Spleen (tissue), 11 donors: ENCODE results near the gene OR2T1. TPM values are rescaled to one million over a fixed set of nuclear protein-coding genes. Genes with fewer than 3 reads are reported as not detected.
"Not testable (repeated sequence)": the region's sequence is repeated elsewhere in the genome, so short reads cannot be mapped to it uniquely, and the experiment has no call there.

Experiments
- DNase-seq: peaks from one replicate; pipeline ENCODE4 v3.0.0-alpha.2; 2020
- H3K27ac ChIP-seq, 8 donors: fragments of 200-600 bp; sonication (generic) in 7 of 8; 1 replicate in 4 of 8; 2 replicates in 4 of 8; pipeline versions ENCODE4 v1.5.0 to v1.8.0; 2016 to 2021; ENCODE audit warnings: inconsistent platforms in 4 of 8, mild to moderate bottlenecking in 4 of 8, moderate library complexity in 1 of 8
- H3K27me3 ChIP-seq, 7 donors: fragments of 200-600 bp; sonication (generic) in 6 of 7; replicated peaks in 1 of 7; 1 replicate in 4 of 7; 2 replicates in 3 of 7; pipeline versions ENCODE4 v1.5.0 to v1.8.0; 2016 to 2021; ENCODE audit warnings: inconsistent platforms in 3 of 7, mild to moderate bottlenecking in 1 of 7
- H3K36me3 ChIP-seq, 6 donors: fragments of 200-600 bp; sonication (generic) in 5 of 6; 1 replicate in 4 of 6; 2 replicates in 2 of 6; pipeline versions ENCODE4 v1.5.0 to v1.8.0; 2016 to 2021; ENCODE audit warnings: inconsistent platforms in 2 of 6
- H3K4me1 ChIP-seq, 6 donors: fragments of 200-600 bp; sonication (generic) in 5 of 6; 1 replicate in 3 of 6; 2 replicates in 3 of 6; pipeline versions ENCODE4 v1.5.0 to v1.8.0; 2016 to 2021; ENCODE audit warnings: inconsistent platforms in 3 of 6
- H3K4me3 ChIP-seq, 8 donors: fragments of 200-600 bp; sonication (generic) in 7 of 8; 1 replicate in 4 of 8; 2 replicates in 4 of 8; pipeline versions ENCODE4 v1.5.0 to v1.8.0; 2016 to 2021; ENCODE audit warnings: inconsistent platforms in 4 of 8, mild to moderate bottlenecking in 4 of 8, moderate library complexity in 2 of 8
- H3K9me3 ChIP-seq, 8 donors: fragments of 200-600 bp; sonication (generic) in 7 of 8; 1 replicate in 4 of 8; 2 replicates in 4 of 8; pipeline versions ENCODE4 v1.5.0 to v1.8.0; 2016 to 2021; ENCODE audit warnings: inconsistent platforms in 4 of 8
- WGBS, 5 donors: extraction: QIAGEN DNeasy Blood & Tissue Kit in 3 of 5; methylation state at CpG; one replicate each; pipeline versions ENCODE4 v1.1.5 to v1.1.7; 2013 to 2018; 5-methylcytosine and 5-hydroxymethylcytosine counted together
- intact Hi-C: fragments of 100-400 bp; cut with DNase I; formaldehyde crosslinking; loops from one replicate; pipeline ENCODE4 v1.15.0; 2023; ENCODE audit warnings: low total_unique reads
- polyA plus RNA-seq, 3 donors: library from polyadenylated mRNA; stranded (reverse); fragments of 200-250 nt; gene quantifications; one replicate each; pipeline ENCODE4 v1.2.1, GENCODE V29; 2013
- total RNA-seq, 7 donors: library from RNA; depleted of rRNA in 3 of 7; stranded (reverse); fragments of >200 nt in 3 of 7; fragmentation: NEBNext Ultra II Directional in 4 of 7; extraction: Animal tissue kit (Norgen Biotek cat#: 25700) in 4 of 7; gene quantifications; one replicate each; pipeline versions ENCODE4 v1.1.0 to v1.2.1, GENCODE V29; 2016 to 2021
- donor health status: healthy with polysubstance abuse.
- donor health status: DM: no; HTN: no; CAD: no; lungs with moderate emphysema.
- donor health status: DM: no; HTN: no; CAD: no.
- donor health status: Bipolar disorder and iron deficiency.
- donor health status: healthy.
- donor health status: DM: no; HTN: no; CAD: no.
- donor health status: DM: yes; HTN: yes; CAD: no.

The OR2T1 gene
- total and polyA plus RNA-seq, 10 donors, result not detected

GRCh38 chr1:248453619-248454018 is 50.8 kb downstream of the OR2T1 start:
- H3K9me3 ChIP-seq, H3K27ac ChIP-seq, H3K4me3 ChIP-seq, H3K4me1 ChIP-seq, H3K27me3 ChIP-seq, intact Hi-C loops, DNase-seq, H3K36me3 ChIP-seq: not testable (repeated sequence)
- 70 to 92% (median 85%) methylated on average over 5 to 7 of the region's 7 CpGs for WGBS, 5 donors

- H3K4me3 ChIP-seq, H3K9me3 ChIP-seq, H3K4me1 ChIP-seq, H3K36me3 ChIP-seq, H3K27me3 ChIP-seq, DNase-seq, intact Hi-C loops, H3K27ac ChIP-seq: not testable (repeated sequence)
- WGBS, 5 donors, result 70 to 100% (median 78%) methylated on average over 1 to 3 of the region's 4 CpGs
Measured at GRCh38 chr1:248455045-248455444, 52.2 kb downstream of the OR2T1 start.

GRCh38 chr1:248456635-248457034 is 53.8 kb downstream of the OR2T1 start:
- H3K9me3 ChIP-seq, H3K27me3 ChIP-seq, H3K4me1 ChIP-seq, DNase-seq, H3K36me3 ChIP-seq, intact Hi-C loops, H3K27ac ChIP-seq, H3K4me3 ChIP-seq: not testable (repeated sequence)
- WGBS, 5 donors, result no CpG with 5 or more reads among the region's 2 CpGs

Other genes starting within 250 kb of the OR2T1 start
- gene OR2M2, start 228.2 kb upstream of the OR2T1 start, total RNA-seq, result not detected
- gene OR2M2, start 228.2 kb upstream of the OR2T1 start, polyA plus RNA-seq, result not detected
- gene OR2M3, start 205.8 kb upstream of the OR2T1 start, total RNA-seq, result under 1 TPM in 2 of 7 donors, not detected in 5; 0.03 to 0.13 TPM
- gene OR2M3, start 205.8 kb upstream of the OR2T1 start, polyA plus RNA-seq, result not detected
- not detected for gene OR2M4, start 171.6 kb upstream of the OR2T1 start, total RNA-seq
- gene OR2M4, start 171.6 kb upstream of the OR2T1 start, polyA plus RNA-seq, result under 1 TPM in 1 of 3 donors, not detected in 2; 0.02 TPM
- not detected for gene OR2T33, start 125.1 kb upstream of the OR2T1 start, total RNA-seq
- gene OR2T33, start 125.1 kb upstream of the OR2T1 start, polyA plus RNA-seq, result not detected
- not detected for gene OR2T12, start 99.6 kb upstream of the OR2T1 start, total RNA-seq
- not detected for gene OR2T12, start 99.6 kb upstream of the OR2T1 start, polyA plus RNA-seq
- gene OR2M7, start 78.5 kb upstream of the OR2T1 start, total RNA-seq, result not detected
- gene OR2M7, start 78.5 kb upstream of the OR2T1 start, polyA plus RNA-seq, result not detected
- gene OR14C36, start 54.3 kb upstream of the OR2T1 start, total RNA-seq, result not detected
- gene OR14C36, start 54.3 kb upstream of the OR2T1 start, polyA plus RNA-seq, result not detected
- not detected for gene OR2T4, start 41.4 kb upstream of the OR2T1 start, total RNA-seq
- gene OR2T4, start 41.4 kb upstream of the OR2T1 start, polyA plus RNA-seq, result not detected
- gene OR2T6, start 27.3 kb upstream of the OR2T1 start, total RNA-seq, result not detected
- gene OR2T6, start 27.3 kb upstream of the OR2T1 start, polyA plus RNA-seq, result not detected
- 1 to 10 TPM in 1 of 7 donors, under 1 TPM in 6; 0.26 to 1.0 (median 0.51) TPM for gene OR2T2, start 42.6 kb downstream of the OR2T1 start, total RNA-seq
- not detected for gene OR2T2, start 42.6 kb downstream of the OR2T1 start, polyA plus RNA-seq
- under 1 TPM in 2 of 7 donors, not detected in 5; 0.63 to 0.77 TPM for gene OR2T3, start 70.3 kb downstream of the OR2T1 start, total RNA-seq
- gene OR2T3, start 70.3 kb downstream of the OR2T1 start, polyA plus RNA-seq, result not detected
- gene OR2T5, start 85.5 kb downstream of the OR2T1 start, total RNA-seq, result not detected
- not detected for gene OR2T5, start 85.5 kb downstream of the OR2T1 start, polyA plus RNA-seq
- under 1 TPM; 0.09 to 0.85 (median 0.39) TPM for gene OR2G6, start 105.0 kb downstream of the OR2T1 start, total RNA-seq
- gene OR2G6, start 105.0 kb downstream of the OR2T1 start, polyA plus RNA-seq, result not detected
- 1 to 10 TPM in 1 of 7 donors, under 1 TPM in 6; 0.24 to 1.0 (median 0.66) TPM for gene OR2T29, start 159.7 kb downstream of the OR2T1 start, total RNA-seq
- gene OR2T29, start 159.7 kb downstream of the OR2T1 start, polyA plus RNA-seq, result under 1 TPM in 1 of 3 donors, not detected in 2; 0.07 TPM
- gene OR2T34, start 171.7 kb downstream of the OR2T1 start, total RNA-seq, result 1 to 10 TPM in 1 of 7 donors, under 1 TPM in 3, not detected in 3; 0.37 to 2.7 (median 0.81) TPM
- not detected for gene OR2T34, start 171.7 kb downstream of the OR2T1 start, polyA plus RNA-seq
- gene OR2T10, start 194.7 kb downstream of the OR2T1 start, total RNA-seq, result 1 to 10 TPM in 3 of 7 donors, under 1 TPM in 3, not detected in 1; 0.12 to 2.8 (median 0.80) TPM
- under 1 TPM in 2 of 3 donors, not detected in 1; 0.03 to 0.20 TPM for gene OR2T10, start 194.7 kb downstream of the OR2T1 start, polyA plus RNA-seq
- gene OR2T11, start 232.0 kb downstream of the OR2T1 start, total RNA-seq, result 1 to 10 TPM in 4 of 7 donors, under 1 TPM in 2, not detected in 1; 0.21 to 3.6 (median 1.3) TPM
- under 1 TPM in 2 of 3 donors, not detected in 1; 0.02 to 0.06 TPM for gene OR2T11, start 232.0 kb downstream of the OR2T1 start, polyA plus RNA-seq
- under 1 TPM in 5 of 7 donors, not detected in 2; 0.19 to 0.68 (median 0.34) TPM for gene OR2T35, start 242.2 kb downstream of the OR2T1 start, total RNA-seq
- not detected for gene OR2T35, start 242.2 kb downstream of the OR2T1 start, polyA plus RNA-seq